IPS-20b (cell line): ENCODE data around the gene RNF187.

Source experiments
- H3K27ac ChIP-seq: one replicate; pipeline ENCODE4 v1.5.1; 2013; ENCODE audit warnings: low read length
- H3K27me3 ChIP-seq: 2 replicates; pipeline ENCODE4 v1.6.1; 2013; ENCODE audit warnings: mild to moderate bottlenecking, low read length, inconsistent platforms; ENCODE audit not compliant: insufficient read depth
- H3K36me3 ChIP-seq: 2 replicates; pipeline ENCODE4 v1.6.1; 2013; ENCODE audit warnings: low read depth, mild to moderate bottlenecking, inconsistent platforms, low read length, moderate library complexity; ENCODE audit not compliant: insufficient read depth
- H3K4me1 ChIP-seq: 2 replicates; pipeline ENCODE4 v1.6.1; 2013; ENCODE audit warnings: mild to moderate bottlenecking, control low read depth, inconsistent platforms, low read length, moderate library complexity; ENCODE audit not compliant: insufficient read depth
- H3K4me3 ChIP-seq: 2 replicates; pipeline ENCODE4 v1.5.1; 2013; ENCODE audit warnings: mild to moderate bottlenecking, low read length, inconsistent platforms
- H3K9ac ChIP-seq: 2 replicates; pipeline ENCODE4 v1.6.1; 2013; ENCODE audit warnings: low read depth, mild to moderate bottlenecking, inconsistent platforms, low read length, moderate library complexity
- H3K9me3 ChIP-seq: 2 replicates; pipeline ENCODE4 v1.6.1; 2013; ENCODE audit warnings: mild to moderate bottlenecking, low read depth, low read length, inconsistent platforms; ENCODE audit not compliant: insufficient read depth

RNF187 gene

DNA sequence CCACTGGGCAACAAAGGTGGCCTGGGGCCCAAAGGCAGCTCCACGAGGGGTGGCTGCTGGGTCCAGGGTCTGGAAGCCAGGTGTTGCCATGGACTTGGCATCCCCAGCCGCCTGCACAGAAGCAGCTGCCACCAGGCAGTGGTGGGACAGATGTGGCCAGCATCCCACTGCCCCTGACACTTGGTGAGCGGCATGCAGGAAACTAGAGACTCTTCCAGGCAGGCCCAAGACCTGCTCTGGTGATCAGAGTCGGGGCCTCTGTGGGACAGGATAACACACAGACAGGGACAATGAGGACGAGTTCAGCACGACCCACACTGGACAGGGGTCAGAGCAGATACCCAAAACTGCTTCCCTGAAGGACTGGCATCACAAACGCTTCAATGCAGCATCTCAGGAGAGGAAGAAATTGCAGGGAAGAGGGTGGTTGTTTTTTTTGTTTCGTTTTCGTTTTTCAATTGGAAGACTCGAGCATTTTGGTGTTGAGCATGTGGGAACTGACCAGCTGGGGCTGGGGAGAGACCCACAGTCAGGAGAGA, 34.1 kb upstream of the RNF187 start:
- H3K27me3 ChIP-seq, result peaks cover 5% of the 10 kb centered on the region; the same call in 1 of the 2 replicates
- H3K36me3 ChIP-seq, result peaks cover 5% of the 10 kb centered on the region; the same call in 1 of the 2 replicates
- H3K27ac ChIP-seq, result no peak overlapping the region
- no peak overlapping the region for H3K4me3 ChIP-seq
- H3K9me3 ChIP-seq, result no peaks in the 10 kb centered on the region
- H3K4me1 ChIP-seq, result peaks cover 3% of the 10 kb centered on the region; the same call in 1 of the 2 replicates
- no peak overlapping the region for H3K9ac ChIP-seq

GRCh38 chr1:228453614-228454013, 33.6 kb upstream of the RNF187 start:
- no peak overlapping the region for H3K4me3 ChIP-seq
- H3K9me3 ChIP-seq, result no peaks in the 10 kb centered on the region
- H3K4me1 ChIP-seq, result peaks cover 3% of the 10 kb centered on the region; the same call in 1 of the 2 replicates
- H3K27ac ChIP-seq, result no peak overlapping the region
- H3K9ac ChIP-seq, result no peak overlapping the region
- H3K27me3 ChIP-seq, result no peaks in the 10 kb centered on the region
- peaks cover 5% of the 10 kb centered on the region; the same call in 1 of the 2 replicates for H3K36me3 ChIP-seq

- Histone ChIP-seq H3K27me3 (no peaks in the 10 kb centered on the region), H3K4me3 (no peak overlapping the region), H3K27ac (no peak overlapping the region), H3K36me3 (peaks cover 5% of the 10 kb centered on the region; the same call in 1 of the 2 replicates), H3K9ac (no peak overlapping the region), H3K4me1 (peaks cover 3% of the 10 kb centered on the region; the same call in 1 of the 2 replicates), H3K9me3 (no peaks in the 10 kb centered on the region)
Observed at GRCh38 chr1:228454238-228454637, 32.9 kb upstream of the RNF187 start.

- peak overlapping the region; percentile 92; the same call in 1 of the 2 replicates for H3K9ac ChIP-seq
- no peak overlapping the region for H3K27ac ChIP-seq
- H3K9me3 ChIP-seq, result no peaks in the 10 kb centered on the region
- peak overlapping the region; percentile 89 for H3K4me3 ChIP-seq
- no peaks in the 10 kb centered on the region for H3K27me3 ChIP-seq
- H3K36me3 ChIP-seq, result peaks cover 5% of the 10 kb centered on the region; the same call in 1 of the 2 replicates
- H3K4me1 ChIP-seq, result peaks cover 3% of the 10 kb centered on the region; the same call in 1 of the 2 replicates
Observed at GRCh38 chr1:228455715-228456114, 31.5 kb upstream of the RNF187 start.

GRCh38 chr1:228456252-228457016, 30.7 kb upstream of the RNF187 start:
- H3K27me3 ChIP-seq, result no peaks in the 10 kb centered on the region
- no peaks in the 10 kb centered on the region for H3K9me3 ChIP-seq
- H3K9ac ChIP-seq, result peak overlapping the region; percentile 92
- H3K4me3 ChIP-seq, result peak overlapping the region; percentile 89
- peaks cover 5% of the 10 kb centered on the region; the same call in 1 of the 2 replicates for H3K36me3 ChIP-seq
- peak overlapping the region; percentile 84 for H3K27ac ChIP-seq
- peaks cover 3% of the 10 kb centered on the region; the same call in 1 of the 2 replicates for H3K4me1 ChIP-seq

GRCh38 chr1:228457017-228457395, 30.2 kb upstream of the RNF187 start:
- Histone ChIP-seq H3K9me3 (no peaks in the 10 kb centered on the region), H3K4me1 (peaks cover 3% of the 10 kb centered on the region; the same call in 1 of the 2 replicates), H3K27ac (peak overlapping the region; percentile 84), H3K36me3 (peaks cover 5% of the 10 kb centered on the region; the same call in 1 of the 2 replicates), H3K27me3 (0 out of 2 replicates have a peak, but pooled peaks cover 5% of the 10 kb centered on the region), H3K9ac (peak overlapping the region; percentile 92), H3K4me3 (peak overlapping the region; percentile 89)

- peak overlapping the region; percentile 84 for H3K27ac ChIP-seq
- H3K4me1 ChIP-seq, result peaks cover 3% of the 10 kb centered on the region; the same call in 1 of the 2 replicates
- peak overlapping the region; percentile 92 for H3K9ac ChIP-seq
- peaks cover 9% of the 10 kb centered on the region for H3K27me3 ChIP-seq
- H3K4me3 ChIP-seq, result peak overlapping the region; percentile 89
- H3K9me3 ChIP-seq, result no peaks in the 10 kb centered on the region
- peaks cover 5% of the 10 kb centered on the region; the same call in 1 of the 2 replicates for H3K36me3 ChIP-seq
Observed at GRCh38 chr1:228457396-228458176, 29.6 kb upstream of the RNF187 start.

DNA sequence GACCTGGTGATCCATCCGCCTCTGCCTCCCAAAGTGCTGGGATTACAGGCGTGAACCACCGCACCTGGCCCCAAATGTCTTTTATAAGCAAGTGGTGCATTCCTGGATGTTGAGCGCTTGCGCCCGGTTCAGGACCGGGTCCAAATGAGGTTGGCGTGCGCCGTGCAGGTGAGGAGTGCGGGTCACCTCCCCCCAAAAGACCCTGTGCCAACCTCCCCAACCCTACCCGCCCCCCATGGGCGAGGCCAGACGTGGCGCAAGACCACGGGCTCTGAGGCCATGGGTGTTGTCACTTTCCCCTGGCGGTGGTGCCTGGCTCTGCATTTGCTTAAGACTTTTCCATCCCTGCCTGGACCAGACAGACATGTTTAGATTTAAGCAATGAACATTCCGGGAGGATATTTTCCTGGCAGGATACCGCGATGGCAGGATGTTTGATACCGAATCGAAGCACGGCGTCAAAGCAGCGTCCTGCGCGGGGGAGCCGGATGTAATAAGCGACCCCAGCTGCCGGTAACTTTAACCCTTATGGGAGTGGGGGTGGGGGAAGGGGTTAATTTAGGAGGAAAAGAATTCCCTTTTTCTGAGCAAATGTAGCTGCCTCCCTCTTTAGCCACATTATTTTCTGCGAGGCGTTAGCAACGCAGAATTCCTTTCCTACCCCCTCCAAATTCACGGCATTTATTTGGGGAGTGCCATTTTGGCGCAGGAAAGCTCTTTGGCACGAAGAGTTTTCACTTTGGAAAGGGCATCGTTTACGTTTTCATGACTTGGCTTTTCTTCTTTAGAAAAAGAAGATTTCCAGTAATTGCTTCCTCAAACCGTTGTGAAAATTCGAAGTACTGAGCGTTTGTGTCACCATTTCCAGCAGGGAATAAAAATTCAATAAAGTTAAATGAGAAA, 27.8 kb upstream of the RNF187 start:
- Histone ChIP-seq H3K27ac (no peak overlapping the region), H3K4me3 (peak overlapping the region; percentile 89), H3K9ac (peak overlapping the region; percentile 68; the same call in 1 of the 2 replicates), H3K4me1 (peaks cover 7% of the 10 kb centered on the region; the same call in 1 of the 2 replicates), H3K36me3 (peaks cover 2% of the 10 kb centered on the region; the same call in 1 of the 2 replicates), H3K27me3 (peaks cover 25% of the 10 kb centered on the region), H3K9me3 (no peaks in the 10 kb centered on the region)

GRCh38 chr1:228460821-228461220, 26.4 kb upstream of the RNF187 start:
- H3K4me3 ChIP-seq, result no peak overlapping the region
- H3K27ac ChIP-seq, result no peak overlapping the region
- H3K27me3 ChIP-seq, result peaks cover 35% of the 10 kb centered on the region
- no peak overlapping the region for H3K9ac ChIP-seq
- H3K4me1 ChIP-seq, result peaks cover 9% of the 10 kb centered on the region; the same call in 1 of the 2 replicates
- no peaks in the 10 kb centered on the region for H3K9me3 ChIP-seq
- no peaks in the 10 kb centered on the region for H3K36me3 ChIP-seq

- H3K27ac ChIP-seq, result no peak overlapping the region
- peak overlapping the region; percentile 83; the same call in 1 of the 2 replicates for H3K4me3 ChIP-seq
- H3K9ac ChIP-seq, result no peak overlapping the region
- peaks cover 50% of the 10 kb centered on the region for H3K27me3 ChIP-seq
- H3K36me3 ChIP-seq, result no peaks in the 10 kb centered on the region
- no peaks in the 10 kb centered on the region for H3K9me3 ChIP-seq
- H3K4me1 ChIP-seq, result peaks cover 9% of the 10 kb centered on the region; the same call in 1 of the 2 replicates
Observed at GRCh38 chr1:228462560-228462959, 24.6 kb upstream of the RNF187 start.
